Loucy (cell line): ENCODE results near the gene LILRB2.
"Not testable (repeated sequence)": the region's sequence is repeated elsewhere in the genome, so short reads cannot be mapped to it uniquely, and the experiment has no call there.

ENCODE experiments used
- H2AFZ ChIP-seq: fragments of 200-600 bp; sonication (generic); 2 replicates; pipeline ENCODE4 v1.6.0; 2016; ENCODE audit warnings: antibody characterized with exemption, mild to moderate bottlenecking, low read length, moderate library complexity
- H3F3A ChIP-seq: fragments of 200-600 bp; 2 replicates; pipeline ENCODE4 v1.6.0; 2016; ENCODE audit warnings: antibody characterized with exemption, low read depth, mild to moderate bottlenecking
- H3K27me3 ChIP-seq: fragments of 200-600 bp; sonication (generic); 2 replicates; pipeline ENCODE4 v1.6.1; 2014; ENCODE audit warnings: low read length, mild to moderate bottlenecking; ENCODE audit not compliant: insufficient read depth, poor library complexity, severe bottlenecking
- H3K36me3 ChIP-seq: fragments of 200-600 bp; sonication (generic); 2 replicates; pipeline ENCODE4 v1.6.1; 2016; ENCODE audit warnings: low read length; ENCODE audit not compliant: insufficient read depth
- H3K4me1 ChIP-seq: fragments of 200-600 bp; sonication (generic); 2 replicates; pipeline ENCODE4 v1.5.1; 2014; ENCODE audit warnings: low read length, mild to moderate bottlenecking; ENCODE audit not compliant: insufficient read depth, poor library complexity, severe bottlenecking
- H3K4me2 ChIP-seq: fragments of 200-600 bp; sonication (generic); 2 replicates; pipeline ENCODE4 v1.6.0; 2014; ENCODE audit warnings: antibody characterized with exemption, low read length, low read depth, mild to moderate bottlenecking; ENCODE audit not compliant: poor library complexity, severe bottlenecking
- H3K4me3 ChIP-seq: fragments of 200-600 bp; sonication (generic); 2 replicates; pipeline ENCODE4 v1.5.1; 2014; ENCODE audit warnings: low read length, mild to moderate bottlenecking, mixed read lengths; ENCODE audit not compliant: poor library complexity, severe bottlenecking
- H3K79me2 ChIP-seq: fragments of 200-600 bp; sonication (generic); 2 replicates; pipeline ENCODE4 v1.6.1; 2014; ENCODE audit warnings: low read length; ENCODE audit not compliant: insufficient read depth
- H3K9ac ChIP-seq: fragments of 200-600 bp; sonication (generic); 2 replicates; pipeline ENCODE4 v1.6.0; 2014; ENCODE audit warnings: mild to moderate bottlenecking, low read depth, low read length, moderate library complexity; ENCODE audit not compliant: poor library complexity, severe bottlenecking
- H3K9me2 ChIP-seq: fragments of 200-600 bp; sonication (generic); replicated peaks from 2 replicates; pipeline ENCODE4 v1.6.1; 2016; ENCODE audit warnings: low read depth, low read length, mixed read lengths
- H3K9me3 ChIP-seq: fragments of 200-600 bp; sonication (generic); 2 replicates; pipeline ENCODE4 v1.6.1; 2014; ENCODE audit warnings: mild to moderate bottlenecking, antibody characterized with exemption, low read length, low read depth; ENCODE audit not compliant: insufficient read depth
- H4K20me1 ChIP-seq: fragments of 200-600 bp; sonication (generic); 2 replicates; pipeline ENCODE4 v1.6.0; 2014; ENCODE audit warnings: antibody characterized with exemption, low read length, mild to moderate bottlenecking; ENCODE audit not compliant: insufficient read depth, poor library complexity, severe bottlenecking
- CTCF ChIP-seq: fragments of 200-600 bp; sonication (generic); conservative IDR thresholded peaks from 2 replicates; pipeline ENCODE4 v1.5.1; 2014; ENCODE audit warnings: mild to moderate bottlenecking, antibody characterized with exemption, low read length
- EZH2phosphoT487 ChIP-seq: fragments of 200-600 bp; IDR thresholded peaks from 2 replicates; pipeline ENCODE4 v1.6.1; 2018; ENCODE audit warnings: antibody characterized with exemption, mild to moderate bottlenecking, moderate library complexity, borderline replicate concordance

The LILRB2 gene

GRCh38 chr19:54281007-54281728 lies at the start of gene LILRB2:
TSS of gene LILRB2 (minus strand) at chr19:54281110. CDS start at chr19:54280496, 614 bp downstream.
- Histone ChIP-seq H2AFZ (no peak within 1 kb of the TSS), H3K4me1 (peaks cover 43% of the 10 kb centered on the region), H3K27me3 (no peaks in the 10 kb centered on the region), H4K20me1 (no peaks in the 10 kb centered on the region), H3F3A (no peaks in the 10 kb centered on the region), H3K79me2 (no peaks in the 10 kb centered on the region), H3K4me2 (no peak within 1 kb of the TSS), H3K9me2 (no peaks in the 10 kb centered on the region), H3K4me3 (no peak within 1 kb of the TSS), H3K9me3 (no peaks in the 10 kb centered on the region), H3K36me3 (no peaks in the 10 kb centered on the region), H3K9ac (no peak within 1 kb of the TSS)
- TF ChIP-seq CTCF = no peak
- TF ChIP-seq EZH2phosphoT487 = no peak

- Histone ChIP-seq H3K27me3 (no peaks in the 10 kb centered on the region), H3K4me2 (no peak overlapping the region), H3F3A (no peaks in the 10 kb centered on the region), H2AFZ (no peak overlapping the region), H4K20me1 (no peaks in the 10 kb centered on the region), H3K4me1 (peaks cover 12% of the 10 kb centered on the region), H3K9me2 (no peaks in the 10 kb centered on the region), H3K36me3 (no peaks in the 10 kb centered on the region), H3K9me3 (no peaks in the 10 kb centered on the region), H3K9ac (no peak overlapping the region), H3K4me3 (no peak overlapping the region), H3K79me2 (no peaks in the 10 kb centered on the region)
- TF ChIP-seq CTCF (no peak), EZH2phosphoT487 (no peak)
These were observed 48.7 kb upstream of the LILRB2 start for GRCh38 chr19:54329476-54330165.

GRCh38 chr19:54328781-54329180 lies 47.9 kb upstream of the LILRB2 start:
- not testable (repeated sequence) for H3K27me3 ChIP-seq, H3K4me2 ChIP-seq, H3K4me3 ChIP-seq, H3K9me3 ChIP-seq, H3K9ac ChIP-seq, H3F3A ChIP-seq, H3K36me3 ChIP-seq, H3K9me2 ChIP-seq, H2AFZ ChIP-seq, H3K79me2 ChIP-seq, H4K20me1 ChIP-seq
- peaks cover 12% of the 10 kb centered on the region for H3K4me1 ChIP-seq
